ENCODE data around the gene BMP6. TPM values are rescaled to one million over a fixed set of nuclear protein-coding genes. Genes with fewer than 3 reads are reported as not detected.

Gene BMP6
- total and polyA plus RNA-seq, 2 experiments from 2014 or later = 0.84 to 2.8 TPM

DNA sequence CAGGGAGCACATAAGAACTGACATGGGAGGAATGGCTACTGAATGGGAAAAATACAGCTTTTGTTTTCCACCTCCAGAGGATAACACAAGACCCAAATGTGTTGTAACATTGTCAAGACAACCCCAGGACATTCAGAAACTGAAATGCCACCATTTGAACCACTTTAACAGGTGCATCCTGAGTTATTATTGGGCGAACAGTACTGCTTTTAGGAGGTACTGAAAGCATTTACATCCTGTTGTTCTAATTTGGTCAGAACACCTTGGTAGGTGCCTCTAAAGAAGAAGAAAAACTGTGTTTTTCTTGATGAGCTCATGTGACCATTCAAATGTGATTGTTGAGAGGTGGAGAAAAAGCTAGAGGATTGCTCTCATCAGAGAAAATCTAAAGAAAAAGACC lies 191.1 kb downstream of the BMP6 start:
- no peak overlapping the region for H2AFZ ChIP-seq
- no peak for DNase-seq (ENCODE audit: low spot score)
- H3K27me3 Mint-ChIP-seq (ENCODE audit: insufficient read depth, low read depth, poor library complexity) = no peaks in the 10 kb centered on the region

More for the DNA sequence above, 191.1 kb downstream of the BMP6 start:
- Histone ChIP-seq H3K9me2 (ENCODE audit: insufficient read depth) (0 out of 2 replicates have a peak, but pooled peaks cover 3% of the 10 kb centered on the region), H3K36me3 (ENCODE audit: insufficient read depth) (no peaks in the 10 kb centered on the region), H3F3A (replicated peaks; ENCODE audit: low read depth) (no peaks in the 10 kb centered on the region), H3K27me3 (ENCODE audit: insufficient read depth) (peaks cover 5% of the 10 kb centered on the region; the same call in 1 of the 2 replicates), H3K4me3 (no peak overlapping the region), H3K27ac (ENCODE audit: low read depth) (no peak overlapping the region), H4K20me1 (replicated peaks; ENCODE audit: insufficient read depth) (no peaks in the 10 kb centered on the region), H3K79me2 (replicated peaks; ENCODE audit: insufficient read depth) (no peaks in the 10 kb centered on the region), H3K4me1 (ENCODE audit: insufficient read depth) (no peaks in the 10 kb centered on the region), H3K4me2 (no peak overlapping the region)
- ATAC-seq = no peak
- Mint-ChIP-seq H3K27ac (no peak overlapping the region), H3K4me1 (no peaks in the 10 kb centered on the region), H3K36me3 (ENCODE audit: low read depth) (no peaks in the 10 kb centered on the region), H3K9me3 (no peaks in the 10 kb centered on the region), H3K4me3 (no peak overlapping the region)
- TF ChIP-seq, protein P1, sequence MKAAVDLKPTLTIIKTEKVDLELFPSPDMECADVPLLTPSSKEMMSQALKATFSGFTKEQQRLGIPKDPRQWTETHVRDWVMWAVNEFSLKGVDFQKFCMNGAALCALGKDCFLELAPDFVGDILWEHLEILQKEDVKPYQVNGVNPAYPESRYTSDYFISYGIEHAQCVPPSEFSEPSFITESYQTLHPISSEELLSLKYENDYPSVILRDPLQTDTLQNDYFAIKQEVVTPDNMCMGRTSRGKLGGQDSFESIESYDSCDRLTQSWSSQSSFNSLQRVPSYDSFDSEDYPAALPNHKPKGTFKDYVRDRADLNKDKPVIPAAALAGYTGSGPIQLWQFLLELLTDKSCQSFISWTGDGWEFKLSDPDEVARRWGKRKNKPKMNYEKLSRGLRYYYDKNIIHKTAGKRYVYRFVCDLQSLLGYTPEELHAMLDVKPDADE (IDR thresholded peaks at IDR 0.05) = no peak
- no peak for TF ChIP-seq POLR2AphosphoS5 (IDR thresholded peaks at IDR 0.05; ENCODE audit: low read depth)
- TF ChIP-seq NANOG (IDR thresholded peaks at IDR 0.05; ENCODE audit: borderline replicate concordance) = no peak
- no peak for TF ChIP-seq CREB1 (CRISPR knock-in tag; IDR thresholded peaks at IDR 0.05; ENCODE audit: low read depth)
- TF ChIP-seq ZNF331 (CRISPR knock-in tag; IDR thresholded peaks at IDR 0.05; ENCODE audit: low read depth) = no peak
- no peak for TF ChIP-seq JUNB (IDR thresholded peaks at IDR 0.05; ENCODE audit: unreplicated experiment)
- no peak for TF ChIP-seq EZH2phosphoT487 (IDR thresholded peaks at IDR 0.05; ENCODE audit: unreplicated experiment)
- TF ChIP-seq, protein P2, sequence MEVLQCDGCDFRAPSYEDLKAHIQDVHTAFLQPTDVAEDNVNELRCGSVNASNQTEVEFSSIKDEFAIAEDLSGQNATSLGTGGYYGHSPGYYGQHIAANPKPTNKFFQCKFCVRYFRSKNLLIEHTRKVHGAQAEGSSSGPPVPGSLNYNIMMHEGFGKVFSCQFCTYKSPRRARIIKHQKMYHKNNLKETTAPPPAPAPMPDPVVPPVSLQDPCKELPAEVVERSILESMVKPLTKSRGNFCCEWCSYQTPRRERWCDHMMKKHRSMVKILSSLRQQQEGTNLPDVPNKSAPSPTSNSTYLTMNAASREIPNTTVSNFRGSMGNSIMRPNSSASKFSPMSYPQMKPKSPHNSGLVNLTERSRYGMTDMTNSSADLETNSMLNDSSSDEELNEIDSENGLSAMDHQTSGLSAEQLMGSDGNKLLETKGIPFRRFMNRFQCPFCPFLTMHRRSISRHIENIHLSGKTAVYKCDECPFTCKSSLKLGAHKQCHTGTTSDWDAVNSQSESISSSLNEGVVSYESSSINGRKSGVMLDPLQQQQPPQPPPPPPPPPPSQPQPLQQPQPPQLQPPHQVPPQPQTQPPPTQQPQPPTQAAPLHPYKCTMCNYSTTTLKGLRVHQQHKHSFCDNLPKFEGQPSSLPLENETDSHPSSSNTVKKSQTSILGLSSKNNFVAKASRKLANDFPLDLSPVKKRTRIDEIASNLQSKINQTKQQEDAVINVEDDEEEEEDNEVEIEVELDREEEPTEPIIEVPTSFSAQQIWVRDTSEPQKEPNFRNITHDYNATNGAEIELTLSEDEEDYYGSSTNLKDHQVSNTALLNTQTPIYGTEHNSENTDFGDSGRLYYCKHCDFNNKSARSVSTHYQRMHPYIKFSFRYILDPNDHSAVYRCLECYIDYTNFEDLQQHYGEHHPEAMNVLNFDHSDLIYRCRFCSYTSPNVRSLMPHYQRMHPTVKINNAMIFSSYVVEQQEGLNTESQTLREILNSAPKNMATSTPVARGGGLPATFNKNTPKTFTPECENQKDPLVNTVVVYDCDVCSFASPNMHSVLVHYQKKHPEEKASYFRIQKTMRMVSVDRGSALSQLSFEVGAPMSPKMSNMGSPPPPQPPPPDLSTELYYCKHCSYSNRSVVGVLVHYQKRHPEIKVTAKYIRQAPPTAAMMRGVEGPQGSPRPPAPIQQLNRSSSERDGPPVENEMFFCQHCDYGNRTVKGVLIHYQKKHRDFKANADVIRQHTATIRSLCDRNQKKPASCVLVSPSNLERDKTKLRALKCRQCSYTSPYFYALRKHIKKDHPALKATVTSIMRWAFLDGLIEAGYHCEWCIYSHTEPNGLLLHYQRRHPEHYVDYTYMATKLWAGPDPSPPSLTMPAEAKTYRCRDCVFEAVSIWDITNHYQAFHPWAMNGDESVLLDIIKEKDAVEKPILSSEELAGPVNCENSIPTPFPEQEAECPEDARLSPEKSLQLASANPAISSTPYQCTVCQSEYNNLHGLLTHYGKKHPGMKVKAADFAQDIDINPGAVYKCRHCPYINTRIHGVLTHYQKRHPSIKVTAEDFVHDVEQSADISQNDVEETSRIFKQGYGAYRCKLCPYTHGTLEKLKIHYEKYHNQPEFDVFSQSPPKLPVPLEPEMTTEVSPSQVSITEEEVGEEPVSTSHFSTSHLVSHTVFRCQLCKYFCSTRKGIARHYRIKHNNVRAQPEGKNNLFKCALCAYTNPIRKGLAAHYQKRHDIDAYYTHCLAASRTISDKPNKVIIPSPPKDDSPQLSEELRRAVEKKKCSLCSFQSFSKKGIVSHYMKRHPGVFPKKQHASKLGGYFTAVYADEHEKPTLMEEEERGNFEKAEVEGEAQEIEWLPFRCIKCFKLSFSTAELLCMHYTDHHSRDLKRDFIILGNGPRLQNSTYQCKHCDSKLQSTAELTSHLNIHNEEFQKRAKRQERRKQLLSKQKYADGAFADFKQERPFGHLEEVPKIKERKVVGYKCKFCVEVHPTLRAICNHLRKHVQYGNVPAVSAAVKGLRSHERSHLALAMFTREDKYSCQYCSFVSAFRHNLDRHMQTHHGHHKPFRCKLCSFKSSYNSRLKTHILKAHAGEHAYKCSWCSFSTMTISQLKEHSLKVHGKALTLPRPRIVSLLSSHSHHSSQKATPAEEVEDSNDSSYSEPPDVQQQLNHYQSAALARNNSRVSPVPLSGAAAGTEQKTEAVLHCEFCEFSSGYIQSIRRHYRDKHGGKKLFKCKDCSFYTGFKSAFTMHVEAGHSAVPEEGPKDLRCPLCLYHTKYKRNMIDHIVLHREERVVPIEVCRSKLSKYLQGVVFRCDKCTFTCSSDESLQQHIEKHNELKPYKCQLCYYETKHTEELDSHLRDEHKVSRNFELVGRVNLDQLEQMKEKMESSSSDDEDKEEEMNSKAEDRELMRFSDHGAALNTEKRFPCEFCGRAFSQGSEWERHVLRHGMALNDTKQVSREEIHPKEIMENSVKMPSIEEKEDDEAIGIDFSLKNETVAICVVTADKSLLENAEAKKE (CRISPR knock-in tag; IDR thresholded peaks at IDR 0.05) = no peak
- TF ChIP-seq EZH2 (IDR thresholded peaks at IDR 0.05; ENCODE audit: low read depth, unreplicated experiment) = no peak
